MM.1S (cell line): ENCODE results near the gene FBXO8.

ENCODE experiments used
- DNase-seq: peaks from one replicate; pipeline ENCODE4 v3.0.0-alpha.2; 2015
- H2AFZ ChIP-seq: fragments of 300-600 bp; sonication (generic); 2 replicates; pipeline ENCODE4 v1.6.0; 2016; ENCODE audit warnings: antibody characterized with exemption, low read length
- H3F3A ChIP-seq: fragments of 300-600 bp; sonication (generic); 2 replicates; pipeline ENCODE4 v1.6.1; 2016; ENCODE audit warnings: mild to moderate bottlenecking, antibody characterized with exemption, low read length, moderate library complexity, mixed read lengths; ENCODE audit not compliant: insufficient read depth
- H3K27ac ChIP-seq: fragments of 300-600 bp; sonication (generic); 2 replicates; pipeline ENCODE4 v1.5.1; 2016; ENCODE audit warnings: mild to moderate bottlenecking, low read length
- H3K27me3 ChIP-seq: fragments of 300-600 bp; sonication (generic); replicated peaks from 2 replicates; pipeline ENCODE4 v1.6.0; 2016; ENCODE audit warnings: low read length; ENCODE audit not compliant: insufficient read depth
- H3K36me3 ChIP-seq: fragments of 300-600 bp; sonication (generic); replicated peaks from 2 replicates; pipeline ENCODE4 v1.6.1; 2016; ENCODE audit warnings: mild to moderate bottlenecking, low read length, mixed read lengths; ENCODE audit not compliant: insufficient read depth
- H3K4me1 ChIP-seq: fragments of 300-600 bp; sonication (generic); 2 replicates; pipeline ENCODE4 v1.6.1; 2016; ENCODE audit warnings: low read length, mixed read lengths
- H3K4me2 ChIP-seq: fragments of 300-600 bp; sonication (generic); 2 replicates; pipeline ENCODE4 v1.6.0; 2016; ENCODE audit warnings: low read depth, low read length
- H3K4me3 ChIP-seq: fragments of 300-600 bp; sonication (generic); 2 replicates; pipeline ENCODE4 v1.5.1; 2016; ENCODE audit warnings: low read length, mixed read lengths
- H3K79me2 ChIP-seq: fragments of 300-600 bp; sonication (generic); 2 replicates; pipeline ENCODE4 v1.6.1; 2016; ENCODE audit warnings: mixed run types, low read length, mixed read lengths
- H3K9ac ChIP-seq: fragments of 300-600 bp; sonication (generic); 2 replicates; pipeline ENCODE4 v1.6.1; 2016; ENCODE audit warnings: low read length, mixed read lengths
- H3K9me2 ChIP-seq: fragments of 300-600 bp; sonication (generic); replicated peaks from 2 replicates; pipeline ENCODE4 v1.6.1; 2016; ENCODE audit warnings: mild to moderate bottlenecking, low read length, mixed read lengths; ENCODE audit not compliant: insufficient read depth
- H3K9me3 ChIP-seq: fragments of 300-600 bp; sonication (generic); replicated peaks from 2 replicates; pipeline ENCODE4 v1.6.1; 2016; ENCODE audit warnings: mild to moderate bottlenecking, low read length, mixed read lengths; ENCODE audit not compliant: insufficient read depth
- H4K20me1 ChIP-seq: fragments of 300-600 bp; sonication (generic); 2 replicates; pipeline ENCODE4 v1.6.1; 2016; ENCODE audit warnings: mild to moderate bottlenecking, low read length, moderate library complexity, mixed read lengths; ENCODE audit not compliant: insufficient read depth
- CTCF ChIP-seq: fragments of 300-600 bp; sonication (generic); IDR thresholded peaks from 2 replicates; pipeline ENCODE4 v1.5.1; 2016; ENCODE audit warnings: antibody characterized with exemption, low read length, mixed read lengths
- EZH2 ChIP-seq: fragments of 300-600 bp; sonication (generic); optimal IDR thresholded peaks from 2 replicates; pipeline ENCODE3; 2017; ENCODE audit warnings: low read depth, mild to moderate bottlenecking, antibody characterized with exemption, low read length, mixed read lengths
- EZH2phosphoT487 ChIP-seq: fragments of 300-600 bp; sonication (generic); IDR thresholded peaks from 2 replicates; pipeline ENCODE4 v1.6.1; 2018; ENCODE audit warnings: antibody characterized with exemption, low read length

FBXO8 gene

DNA sequence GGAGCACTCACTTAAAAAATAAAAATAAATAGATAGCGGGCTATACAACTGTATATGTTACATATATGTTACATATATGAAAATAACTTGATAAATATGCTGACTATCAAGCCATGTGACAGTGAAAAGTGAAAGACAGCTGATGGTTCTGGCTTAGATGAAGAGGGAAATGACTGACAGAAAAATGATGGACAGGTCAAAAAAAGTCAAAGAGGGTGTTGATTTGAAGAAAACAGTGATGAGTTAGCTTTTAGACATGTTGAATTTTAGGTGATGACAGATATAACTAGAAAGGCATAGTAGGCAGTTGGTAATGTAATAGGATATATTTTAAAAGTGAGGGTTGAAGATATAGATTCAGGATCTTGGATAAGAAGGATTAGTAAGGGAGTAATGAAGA is 37.8 kb downstream of the FBXO8 start:
- no peak overlapping the region for H3K4me3 ChIP-seq
- H3K9me3 ChIP-seq, result no peaks in the 10 kb centered on the region
- no peaks in the 10 kb centered on the region for H3F3A ChIP-seq
- no peak overlapping the region for H3K27ac ChIP-seq
- no peaks in the 10 kb centered on the region for H3K36me3 ChIP-seq
- no peak overlapping the region for H3K4me2 ChIP-seq
- no peak for DNase-seq
- H3K9ac ChIP-seq, result no peak overlapping the region
- H4K20me1 ChIP-seq, result no peaks in the 10 kb centered on the region
- TF ChIP-seq CTCF, result no peak
- no peak for TF ChIP-seq EZH2
- no peak for TF ChIP-seq EZH2phosphoT487
- no peak overlapping the region for H2AFZ ChIP-seq
- H3K79me2 ChIP-seq, result no peaks in the 10 kb centered on the region
- no peaks in the 10 kb centered on the region for H3K27me3 ChIP-seq
- no peaks in the 10 kb centered on the region; the same call in 1 of the 2 replicates for H3K4me1 ChIP-seq
- no peaks in the 10 kb centered on the region for H3K9me2 ChIP-seq

DNA sequence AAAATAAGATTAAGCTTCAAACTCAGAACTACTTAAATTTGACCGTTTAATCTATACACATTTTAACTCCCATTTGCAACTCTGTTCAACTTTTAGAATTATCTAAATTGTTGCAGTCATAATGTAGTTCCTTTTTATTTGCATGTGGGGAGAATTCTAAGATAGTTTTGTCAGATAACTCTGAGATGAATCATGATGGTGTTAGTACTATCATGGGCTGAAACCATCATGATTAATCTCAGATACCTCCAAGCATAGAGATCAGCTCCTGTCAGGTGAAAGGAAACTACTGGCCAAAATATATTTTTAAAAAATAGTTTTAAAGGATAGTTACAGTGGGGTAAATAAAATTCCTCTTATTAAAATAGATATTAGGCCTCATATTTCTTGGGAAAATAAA is 39.0 kb downstream of the FBXO8 start:
- H3K9me3 ChIP-seq, result no peaks in the 10 kb centered on the region
- TF ChIP-seq EZH2, result no peak
- no peak for TF ChIP-seq EZH2phosphoT487
- TF ChIP-seq CTCF, result no peak
- DNase-seq, result no peak
- no peaks in the 10 kb centered on the region for H3K27me3 ChIP-seq
- H3K4me1 ChIP-seq, result no peaks in the 10 kb centered on the region; the same call in 1 of the 2 replicates
- H3F3A ChIP-seq, result no peaks in the 10 kb centered on the region
- H3K36me3 ChIP-seq, result no peaks in the 10 kb centered on the region
- H3K9ac ChIP-seq, result no peak overlapping the region
- no peak overlapping the region for H3K4me3 ChIP-seq
- no peaks in the 10 kb centered on the region for H3K79me2 ChIP-seq
- H3K4me2 ChIP-seq, result no peak overlapping the region
- no peak overlapping the region for H2AFZ ChIP-seq
- H4K20me1 ChIP-seq, result no peaks in the 10 kb centered on the region
- H3K9me2 ChIP-seq, result no peaks in the 10 kb centered on the region
- H3K27ac ChIP-seq, result no peak overlapping the region

- Histone ChIP-seq H3K4me3 (no peak overlapping the region), H3K36me3 (no peaks in the 10 kb centered on the region), H3F3A (no peaks in the 10 kb centered on the region), H3K27me3 (no peaks in the 10 kb centered on the region), H3K27ac (no peak overlapping the region), H3K4me2 (no peak overlapping the region), H4K20me1 (no peaks in the 10 kb centered on the region), H3K79me2 (no peaks in the 10 kb centered on the region), H3K9me2 (no peaks in the 10 kb centered on the region), H3K9me3 (no peaks in the 10 kb centered on the region), H3K9ac (no peak overlapping the region), H3K4me1 (no peaks in the 10 kb centered on the region; the same call in 1 of the 2 replicates), H2AFZ (no peak overlapping the region)
- no peak for TF ChIP-seq CTCF
- TF ChIP-seq EZH2phosphoT487, result no peak
- no peak for TF ChIP-seq EZH2
- DNase-seq, result no peak
Observed at GRCh38 chr4:174241162-174241561, 42.3 kb downstream of the FBXO8 start.
